GM23338 (cell line): ENCODE measurements around the gene NSRP1. TPM values are rescaled to one million over a fixed set of nuclear protein-coding genes. Genes with fewer than 3 reads are reported as not detected.

Experiments
- ATAC-seq: fragments of 200-7000 bp; cut with Tn5 transposase; 3 replicates; pipeline ENCODE4 v1.9.1; 2020
- DNase-seq: peaks from one replicate; pipeline ENCODE4 v3.0.0-alpha.2; 2015; ENCODE audit warnings: low spot score
- H2AFZ ChIP-seq: fragments of 200-600 bp; sonication (generic); 2 replicates; pipeline ENCODE4 v1.8.0; 2016; ENCODE audit warnings: antibody characterized with exemption, mild to moderate bottlenecking, moderate library complexity
- H3F3A ChIP-seq: fragments of 200-600 bp; sonication (generic); replicated peaks from 2 replicates; pipeline ENCODE4 v1.8.0; 2017; ENCODE audit warnings: antibody characterized with exemption, mixed run types, low read depth
- H3K27ac ChIP-seq: fragments of 200-600 bp; sonication (generic); 2 replicates; pipeline ENCODE4 v1.6.1; 2016; ENCODE audit warnings: low read depth
- H3K27me3 ChIP-seq: fragments of 200-600 bp; sonication (generic); 2 replicates; pipeline ENCODE4 v1.8.0; 2016; ENCODE audit warnings: mild to moderate bottlenecking, mixed run types, moderate library complexity; ENCODE audit not compliant: insufficient read depth
- H3K36me3 ChIP-seq: fragments of 200-600 bp; sonication (generic); 2 replicates; pipeline ENCODE4 v1.8.0; 2016; ENCODE audit warnings: mild to moderate bottlenecking; ENCODE audit not compliant: insufficient read depth
- H3K4me1 ChIP-seq: fragments of 200-600 bp; sonication (generic); 2 replicates; pipeline ENCODE4 v1.8.0; 2016; ENCODE audit warnings: mild to moderate bottlenecking, moderate library complexity; ENCODE audit not compliant: insufficient read depth
- H3K4me2 ChIP-seq: fragments of 200-600 bp; sonication (generic); 2 replicates; pipeline ENCODE4 v1.7.1; 2017; ENCODE audit warnings: mixed run types
- H3K4me3 ChIP-seq: fragments of 200-600 bp; sonication (generic); 2 replicates; pipeline ENCODE4 v1.6.1; 2016; ENCODE audit warnings: mixed run types
- H3K79me2 ChIP-seq: fragments of 200-600 bp; sonication (generic); replicated peaks from 2 replicates; pipeline ENCODE4 v1.8.0; 2017; ENCODE audit warnings: mild to moderate bottlenecking; ENCODE audit not compliant: insufficient read depth
- H3K9me2 ChIP-seq: fragments of 200-600 bp; sonication (generic); 2 replicates; pipeline ENCODE4 v1.8.0; 2017; ENCODE audit not compliant: insufficient read depth
- H4K20me1 ChIP-seq: fragments of 200-600 bp; sonication (generic); replicated peaks from 2 replicates; pipeline ENCODE4 v1.8.0; 2017; ENCODE audit warnings: mild to moderate bottlenecking; ENCODE audit not compliant: insufficient read depth
- H3K27ac Mint-ChIP-seq: 2 replicates; pipeline ENCODE4 v1.8.0; 2020; ENCODE audit warnings: inconsistent platforms, mild to moderate bottlenecking, moderate library complexity, mixed read lengths
- H3K27me3 Mint-ChIP-seq: 3 replicates; pipeline ENCODE4 v1.8.0; 2022; ENCODE audit warnings: low read depth, mild to moderate bottlenecking, moderate library complexity, mixed read lengths, inconsistent platforms; ENCODE audit not compliant: insufficient read depth, poor library complexity
- H3K36me3 Mint-ChIP-seq: 3 replicates; pipeline ENCODE4 v1.8.0; 2021; ENCODE audit warnings: low read depth, mild to moderate bottlenecking, inconsistent platforms, moderate library complexity, mixed read lengths
- H3K4me1 Mint-ChIP-seq: 3 replicates; pipeline ENCODE4 v1.8.0; 2020; ENCODE audit warnings: mild to moderate bottlenecking, inconsistent platforms, mixed read lengths
- H3K4me3 Mint-ChIP-seq: 3 replicates; pipeline ENCODE4 v1.8.0; 2021; ENCODE audit warnings: moderate library complexity, mild to moderate bottlenecking, inconsistent platforms, mixed read lengths
- H3K9me3 Mint-ChIP-seq: 3 replicates; pipeline ENCODE4 v1.8.0; 2020; ENCODE audit warnings: moderate library complexity, mild to moderate bottlenecking, inconsistent platforms, mixed read lengths
- EZH2phosphoT487 ChIP-seq: fragments of 200-600 bp; sonication (generic); IDR thresholded peaks from one replicate; pipeline ENCODE4 v1.8.1; 2018; ENCODE audit warnings: antibody characterized with exemption; ENCODE audit not compliant: unreplicated experiment
- POLR2AphosphoS5 ChIP-seq: IDR thresholded peaks from 2 replicates; pipeline ENCODE4 v1.6.1; 2016; ENCODE audit warnings: antibody characterized with exemption, low read depth
- polyA plus RNA-seq: library from polyadenylated mRNA; unstranded; fragments of >200 nt; fragmentation: Nextera tagmentation; extraction: Ambion mirVana; gene quantifications from 2 replicates; pipeline ENCODE4 v1.2.1, GENCODE V29; 2016
- total RNA-seq: library from RNA; depleted of rRNA; stranded (reverse); fragments of >200 nt; shearing (Covaris generic); gene quantifications from 2 replicates; pipeline ENCODE4 v1.2.3, GENCODE V29; 2014
- TF ChIP-seq, protein P1 (sequence below): fragments of 250-450 bp; sonication (Bioruptor Pico); IDR thresholded peaks from 2 replicates; pipeline ENCODE4 v1.5.0; 2020; ENCODE audit warnings: mild to moderate bottlenecking, moderate library complexity
- TF ChIP-seq, protein P2 (sequence below): IDR thresholded peaks from one replicate; pipeline ENCODE4 v1.6.1; 2018; ENCODE audit warnings: antibody characterized with exemption; ENCODE audit not compliant: unreplicated experiment

Gene NSRP1
- total and polyA plus RNA-seq, 2 experiments from 2014 or later, result 15.7 to 110 TPM

DNA sequence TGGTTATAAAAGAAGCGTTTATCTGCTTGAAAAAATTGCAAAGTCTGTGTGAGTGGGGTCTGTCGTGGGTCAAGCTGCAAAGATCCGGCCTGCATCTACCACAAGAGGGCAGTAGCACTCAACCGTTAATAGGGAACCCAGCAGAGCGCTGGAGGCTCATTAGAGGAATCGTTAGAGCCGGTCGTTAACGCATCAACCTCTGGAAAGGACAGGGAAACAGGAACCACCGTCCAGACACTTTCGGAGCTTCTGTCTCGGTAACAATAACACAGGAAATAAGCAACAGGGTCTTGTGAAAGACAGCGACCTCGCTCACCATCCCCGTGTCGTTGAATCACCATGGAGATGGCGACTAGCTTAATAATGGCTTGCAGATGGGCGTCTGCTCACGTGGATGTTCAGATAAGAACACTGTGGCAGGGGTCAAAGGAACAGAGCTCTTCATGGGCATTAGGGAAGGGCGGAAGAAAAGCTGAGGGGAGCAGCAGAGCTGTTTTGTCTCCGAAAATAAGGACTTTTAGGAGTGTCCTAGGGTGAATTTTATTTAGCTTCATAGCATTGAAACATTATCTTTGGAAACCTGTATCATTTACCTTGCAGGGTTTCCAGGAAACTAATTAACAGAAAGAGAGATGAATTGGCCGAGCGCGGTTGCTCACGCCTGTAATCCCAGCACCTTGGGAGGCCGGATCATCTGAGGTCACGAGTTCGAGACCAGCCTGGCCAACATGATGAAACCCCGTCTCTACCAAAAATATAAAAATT, 11.9 kb upstream of the NSRP1 start (continued):
- TF ChIP-seq, protein P1, sequence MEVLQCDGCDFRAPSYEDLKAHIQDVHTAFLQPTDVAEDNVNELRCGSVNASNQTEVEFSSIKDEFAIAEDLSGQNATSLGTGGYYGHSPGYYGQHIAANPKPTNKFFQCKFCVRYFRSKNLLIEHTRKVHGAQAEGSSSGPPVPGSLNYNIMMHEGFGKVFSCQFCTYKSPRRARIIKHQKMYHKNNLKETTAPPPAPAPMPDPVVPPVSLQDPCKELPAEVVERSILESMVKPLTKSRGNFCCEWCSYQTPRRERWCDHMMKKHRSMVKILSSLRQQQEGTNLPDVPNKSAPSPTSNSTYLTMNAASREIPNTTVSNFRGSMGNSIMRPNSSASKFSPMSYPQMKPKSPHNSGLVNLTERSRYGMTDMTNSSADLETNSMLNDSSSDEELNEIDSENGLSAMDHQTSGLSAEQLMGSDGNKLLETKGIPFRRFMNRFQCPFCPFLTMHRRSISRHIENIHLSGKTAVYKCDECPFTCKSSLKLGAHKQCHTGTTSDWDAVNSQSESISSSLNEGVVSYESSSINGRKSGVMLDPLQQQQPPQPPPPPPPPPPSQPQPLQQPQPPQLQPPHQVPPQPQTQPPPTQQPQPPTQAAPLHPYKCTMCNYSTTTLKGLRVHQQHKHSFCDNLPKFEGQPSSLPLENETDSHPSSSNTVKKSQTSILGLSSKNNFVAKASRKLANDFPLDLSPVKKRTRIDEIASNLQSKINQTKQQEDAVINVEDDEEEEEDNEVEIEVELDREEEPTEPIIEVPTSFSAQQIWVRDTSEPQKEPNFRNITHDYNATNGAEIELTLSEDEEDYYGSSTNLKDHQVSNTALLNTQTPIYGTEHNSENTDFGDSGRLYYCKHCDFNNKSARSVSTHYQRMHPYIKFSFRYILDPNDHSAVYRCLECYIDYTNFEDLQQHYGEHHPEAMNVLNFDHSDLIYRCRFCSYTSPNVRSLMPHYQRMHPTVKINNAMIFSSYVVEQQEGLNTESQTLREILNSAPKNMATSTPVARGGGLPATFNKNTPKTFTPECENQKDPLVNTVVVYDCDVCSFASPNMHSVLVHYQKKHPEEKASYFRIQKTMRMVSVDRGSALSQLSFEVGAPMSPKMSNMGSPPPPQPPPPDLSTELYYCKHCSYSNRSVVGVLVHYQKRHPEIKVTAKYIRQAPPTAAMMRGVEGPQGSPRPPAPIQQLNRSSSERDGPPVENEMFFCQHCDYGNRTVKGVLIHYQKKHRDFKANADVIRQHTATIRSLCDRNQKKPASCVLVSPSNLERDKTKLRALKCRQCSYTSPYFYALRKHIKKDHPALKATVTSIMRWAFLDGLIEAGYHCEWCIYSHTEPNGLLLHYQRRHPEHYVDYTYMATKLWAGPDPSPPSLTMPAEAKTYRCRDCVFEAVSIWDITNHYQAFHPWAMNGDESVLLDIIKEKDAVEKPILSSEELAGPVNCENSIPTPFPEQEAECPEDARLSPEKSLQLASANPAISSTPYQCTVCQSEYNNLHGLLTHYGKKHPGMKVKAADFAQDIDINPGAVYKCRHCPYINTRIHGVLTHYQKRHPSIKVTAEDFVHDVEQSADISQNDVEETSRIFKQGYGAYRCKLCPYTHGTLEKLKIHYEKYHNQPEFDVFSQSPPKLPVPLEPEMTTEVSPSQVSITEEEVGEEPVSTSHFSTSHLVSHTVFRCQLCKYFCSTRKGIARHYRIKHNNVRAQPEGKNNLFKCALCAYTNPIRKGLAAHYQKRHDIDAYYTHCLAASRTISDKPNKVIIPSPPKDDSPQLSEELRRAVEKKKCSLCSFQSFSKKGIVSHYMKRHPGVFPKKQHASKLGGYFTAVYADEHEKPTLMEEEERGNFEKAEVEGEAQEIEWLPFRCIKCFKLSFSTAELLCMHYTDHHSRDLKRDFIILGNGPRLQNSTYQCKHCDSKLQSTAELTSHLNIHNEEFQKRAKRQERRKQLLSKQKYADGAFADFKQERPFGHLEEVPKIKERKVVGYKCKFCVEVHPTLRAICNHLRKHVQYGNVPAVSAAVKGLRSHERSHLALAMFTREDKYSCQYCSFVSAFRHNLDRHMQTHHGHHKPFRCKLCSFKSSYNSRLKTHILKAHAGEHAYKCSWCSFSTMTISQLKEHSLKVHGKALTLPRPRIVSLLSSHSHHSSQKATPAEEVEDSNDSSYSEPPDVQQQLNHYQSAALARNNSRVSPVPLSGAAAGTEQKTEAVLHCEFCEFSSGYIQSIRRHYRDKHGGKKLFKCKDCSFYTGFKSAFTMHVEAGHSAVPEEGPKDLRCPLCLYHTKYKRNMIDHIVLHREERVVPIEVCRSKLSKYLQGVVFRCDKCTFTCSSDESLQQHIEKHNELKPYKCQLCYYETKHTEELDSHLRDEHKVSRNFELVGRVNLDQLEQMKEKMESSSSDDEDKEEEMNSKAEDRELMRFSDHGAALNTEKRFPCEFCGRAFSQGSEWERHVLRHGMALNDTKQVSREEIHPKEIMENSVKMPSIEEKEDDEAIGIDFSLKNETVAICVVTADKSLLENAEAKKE (CRISPR knock-in tag), result no peak
- TF ChIP-seq, protein P2, sequence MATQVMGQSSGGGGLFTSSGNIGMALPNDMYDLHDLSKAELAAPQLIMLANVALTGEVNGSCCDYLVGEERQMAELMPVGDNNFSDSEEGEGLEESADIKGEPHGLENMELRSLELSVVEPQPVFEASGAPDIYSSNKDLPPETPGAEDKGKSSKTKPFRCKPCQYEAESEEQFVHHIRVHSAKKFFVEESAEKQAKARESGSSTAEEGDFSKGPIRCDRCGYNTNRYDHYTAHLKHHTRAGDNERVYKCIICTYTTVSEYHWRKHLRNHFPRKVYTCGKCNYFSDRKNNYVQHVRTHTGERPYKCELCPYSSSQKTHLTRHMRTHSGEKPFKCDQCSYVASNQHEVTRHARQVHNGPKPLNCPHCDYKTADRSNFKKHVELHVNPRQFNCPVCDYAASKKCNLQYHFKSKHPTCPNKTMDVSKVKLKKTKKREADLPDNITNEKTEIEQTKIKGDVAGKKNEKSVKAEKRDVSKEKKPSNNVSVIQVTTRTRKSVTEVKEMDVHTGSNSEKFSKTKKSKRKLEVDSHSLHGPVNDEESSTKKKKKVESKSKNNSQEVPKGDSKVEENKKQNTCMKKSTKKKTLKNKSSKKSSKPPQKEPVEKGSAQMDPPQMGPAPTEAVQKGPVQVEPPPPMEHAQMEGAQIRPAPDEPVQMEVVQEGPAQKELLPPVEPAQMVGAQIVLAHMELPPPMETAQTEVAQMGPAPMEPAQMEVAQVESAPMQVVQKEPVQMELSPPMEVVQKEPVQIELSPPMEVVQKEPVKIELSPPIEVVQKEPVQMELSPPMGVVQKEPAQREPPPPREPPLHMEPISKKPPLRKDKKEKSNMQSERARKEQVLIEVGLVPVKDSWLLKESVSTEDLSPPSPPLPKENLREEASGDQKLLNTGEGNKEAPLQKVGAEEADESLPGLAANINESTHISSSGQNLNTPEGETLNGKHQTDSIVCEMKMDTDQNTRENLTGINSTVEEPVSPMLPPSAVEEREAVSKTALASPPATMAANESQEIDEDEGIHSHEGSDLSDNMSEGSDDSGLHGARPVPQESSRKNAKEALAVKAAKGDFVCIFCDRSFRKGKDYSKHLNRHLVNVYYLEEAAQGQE, result no peak

DNA sequence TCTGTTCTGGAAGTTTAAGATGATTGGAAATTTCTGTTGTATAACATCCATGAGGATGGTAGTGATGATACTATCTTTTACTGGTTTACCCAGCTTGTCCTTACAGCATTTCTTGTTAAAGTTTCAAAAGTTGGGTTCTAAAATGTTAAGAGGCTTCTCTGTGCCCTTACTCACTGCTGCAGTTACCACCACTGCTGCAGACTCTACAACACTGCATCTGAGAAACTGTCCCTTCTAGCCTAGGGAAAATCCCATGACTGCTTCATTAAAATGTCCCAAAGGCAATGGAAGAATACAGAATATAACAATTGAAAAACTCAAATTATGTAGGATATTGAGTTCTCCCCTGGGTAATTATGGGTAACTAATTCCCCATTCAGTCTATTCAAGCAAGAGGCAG, 3.8 kb upstream of the NSRP1 start:
- ATAC-seq (no peak), DNase-seq (no peak)
- Mint-ChIP-seq H3K27ac (0 out of 2 replicates have a peak overlapping the region, but pooled peaks have one; percentile 32), H3K4me3 (no peak overlapping the region), H3K4me1 (peaks cover 6% of the 10 kb centered on the region; the same call in 2 of the 3 replicates), H3K27me3 (no peaks in the 10 kb centered on the region), H3K9me3 (no peaks in the 10 kb centered on the region), H3K36me3 (peaks cover 3% of the 10 kb centered on the region; the same call in 1 of the 3 replicates)
- no peaks in the 10 kb centered on the region; the same call in 1 of the 2 replicates for H3K4me1 ChIP-seq
- no peaks in the 10 kb centered on the region for H4K20me1 ChIP-seq
- H3F3A ChIP-seq, result no peaks in the 10 kb centered on the region
- no peaks in the 10 kb centered on the region for H3K9me2 ChIP-seq
- H3K4me2 ChIP-seq, result no peak overlapping the region
- no peak overlapping the region for H3K27ac ChIP-seq
- peaks cover 10% of the 10 kb centered on the region for H3K79me2 ChIP-seq
- no peaks in the 10 kb centered on the region for H3K36me3 ChIP-seq
- no peaks in the 10 kb centered on the region for H3K27me3 ChIP-seq
- H3K4me3 ChIP-seq, result no peak overlapping the region
- H2AFZ ChIP-seq, result peak overlapping the region; percentile 60; the same call in 1 of the 2 replicates
- TF ChIP-seq POLR2AphosphoS5 (no peak), EZH2phosphoT487 (no peak)
- TF ChIP-seq, protein P1 (CRISPR knock-in tag), result no peak
